Stimulated activated CD8-positive, alpha-beta memory T cell treated with anti-CD3 and anti-CD28 coated beads, Interleukin-12 subunit alpha, Interleukin-12 subunit beta, amount 100 ng/mL, for 1 hour (primary cell): ENCODE results near the gene MTERF4.

Source experiments
- DNase-seq: peaks from one replicate; pipeline ENCODE4 v3.0.0-alpha.2; 2020; ENCODE audit warnings: low read depth

Gene MTERF4

GRCh38 chr2:241049739-241050623, 52.1 kb downstream of the MTERF4 start:
- no peak for DNase-seq

- no peak for DNase-seq
Measured at GRCh38 chr2:241048949-241049343, 53.1 kb downstream of the MTERF4 start.

GRCh38 chr2:241048149-241048948, 53.7 kb downstream of the MTERF4 start:
- no peak for DNase-seq

GRCh38 chr2:241047253-241048010, 54.7 kb downstream of the MTERF4 start:
- DNase-seq, result no peak
